ENCODE measurements around the gene NOVA2.

Gene NOVA2

DNA sequence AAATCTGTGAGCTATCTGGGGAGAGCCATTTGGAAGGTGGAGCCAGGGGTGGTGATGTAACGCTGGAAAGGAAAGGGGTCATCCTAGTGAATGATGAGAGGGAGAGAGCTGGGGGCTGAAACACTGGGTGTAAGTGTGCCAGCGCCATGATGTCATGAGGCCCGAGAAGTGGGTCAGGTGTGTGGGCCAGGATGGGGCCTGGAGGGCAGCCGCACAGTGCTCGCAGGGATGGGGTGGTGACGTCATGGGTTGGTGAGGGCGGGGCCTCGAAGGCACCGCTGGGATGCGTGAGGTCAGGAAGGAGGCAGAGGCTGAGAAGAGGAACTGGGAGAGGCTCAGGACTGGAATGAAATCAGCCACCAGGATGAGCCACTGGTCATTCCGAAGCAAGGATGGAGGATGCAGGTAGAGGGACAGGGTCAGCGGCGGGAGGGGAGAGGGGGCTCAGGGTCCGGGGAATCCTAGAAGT lies 26.0 kb upstream of the NOVA2 start:
- no peak for DNase-seq

DNA sequence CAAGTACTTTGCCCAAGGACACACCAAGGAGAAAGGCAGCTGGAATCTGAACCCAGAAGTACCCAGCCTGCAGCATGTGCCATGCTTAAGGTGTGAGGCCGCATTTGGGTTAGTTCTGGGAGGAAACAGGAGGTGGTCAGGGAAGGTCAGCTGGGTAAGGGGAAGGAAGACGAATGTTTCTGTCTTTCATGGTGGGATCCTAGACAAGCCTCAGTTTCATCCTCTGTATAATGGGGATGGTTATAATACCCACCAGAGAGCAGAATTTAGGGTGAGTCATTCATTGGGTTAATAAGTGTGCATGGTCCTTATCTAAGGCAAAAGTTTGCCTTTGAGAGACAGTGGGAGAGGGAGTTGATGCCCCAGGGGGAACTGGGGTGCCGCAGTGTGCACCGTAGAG lies 25.2 kb upstream of the NOVA2 start:
- DNase-seq, result no peak

DNA sequence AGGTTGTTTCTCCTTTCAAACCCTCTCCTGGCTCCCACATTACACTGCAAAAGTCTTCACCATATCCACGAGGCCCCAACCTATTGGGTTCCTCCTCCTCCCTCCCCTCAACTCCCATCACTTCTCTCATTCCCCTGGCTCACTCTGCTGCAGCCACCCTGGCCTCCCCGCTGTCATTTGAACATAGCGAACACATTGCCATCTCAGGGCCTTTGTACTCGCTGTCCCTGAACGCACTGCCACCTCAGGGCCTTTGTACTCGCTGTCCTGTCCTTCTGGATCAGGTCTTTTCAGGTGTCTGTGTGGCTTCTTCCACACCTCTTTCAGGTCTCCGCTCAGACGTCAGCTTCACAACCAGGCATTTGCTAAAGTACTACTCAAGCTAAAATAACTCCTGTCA lies 23.3 kb upstream of the NOVA2 start:
- no peak for DNase-seq

DNA sequence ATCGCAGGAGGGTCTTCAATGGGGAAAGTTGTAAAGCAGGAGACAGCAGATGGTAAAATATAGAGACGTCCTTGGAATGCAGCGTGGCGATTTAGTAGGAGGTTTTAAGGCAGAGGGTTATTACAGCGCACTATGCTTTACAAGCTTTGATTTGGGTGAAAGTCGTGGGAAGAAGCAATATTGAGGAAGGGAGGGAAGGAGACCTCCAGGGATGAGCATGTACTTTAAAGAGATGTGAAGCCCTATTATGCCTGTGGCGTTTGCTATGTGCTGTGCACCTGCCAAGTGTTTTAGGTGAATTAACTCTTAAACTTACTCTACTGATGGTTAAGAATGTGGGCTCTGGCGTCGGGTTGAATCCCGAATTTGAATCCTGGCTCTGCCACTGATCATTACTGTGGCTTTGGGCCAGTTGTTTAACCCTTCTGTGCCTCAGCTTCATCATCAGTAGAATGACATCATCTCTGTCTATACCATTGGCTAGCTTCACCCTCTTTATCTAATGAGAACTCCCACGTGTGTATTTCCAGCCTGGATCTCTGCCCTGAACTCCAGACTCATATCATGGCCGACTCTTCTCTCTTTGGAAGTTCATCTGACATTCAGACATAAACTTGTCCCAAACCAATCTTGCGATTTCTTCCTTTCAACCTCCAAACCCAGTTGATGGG lies 22.2 kb upstream of the NOVA2 start:
- DNase-seq, result no peak

- DNase-seq, result peak; percentile 98 to 100
These were observed 21.5 kb upstream of the NOVA2 start, which contains the start of gene CCDC61 for GRCh38 chr19:45994998-45995714. Gene CCDC61 (plus strand): TSS chr19:45995467. CDS start chr19:46003019, 7,552 bp downstream.

DNA sequence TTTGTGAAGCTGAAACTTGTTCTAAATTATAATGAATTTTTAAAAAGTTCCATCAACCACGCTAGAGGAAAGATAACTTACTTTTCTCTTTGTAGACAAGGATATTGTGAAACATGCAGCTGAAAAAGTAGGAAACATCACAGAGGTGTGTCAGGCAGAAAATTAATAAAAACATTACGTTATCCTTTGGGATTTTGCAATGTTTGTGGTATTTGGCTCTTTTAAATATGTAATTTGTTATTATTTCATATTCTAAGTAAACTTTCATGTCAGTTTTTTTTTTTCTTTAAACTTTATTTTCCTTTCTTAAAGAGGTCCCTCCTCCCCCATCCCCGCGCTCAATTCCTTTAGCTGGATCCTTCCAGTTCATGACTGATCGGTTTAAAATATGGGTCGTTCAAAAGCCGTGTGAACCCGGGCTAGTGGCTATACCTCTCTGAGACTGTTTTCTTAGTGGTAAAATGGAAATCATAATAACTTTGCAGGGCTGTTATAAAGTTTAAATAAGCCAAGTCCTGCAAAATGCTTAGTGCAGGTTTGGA lies 20.9 kb upstream of the NOVA2 start:
- DNase-seq, result no peak

DNA sequence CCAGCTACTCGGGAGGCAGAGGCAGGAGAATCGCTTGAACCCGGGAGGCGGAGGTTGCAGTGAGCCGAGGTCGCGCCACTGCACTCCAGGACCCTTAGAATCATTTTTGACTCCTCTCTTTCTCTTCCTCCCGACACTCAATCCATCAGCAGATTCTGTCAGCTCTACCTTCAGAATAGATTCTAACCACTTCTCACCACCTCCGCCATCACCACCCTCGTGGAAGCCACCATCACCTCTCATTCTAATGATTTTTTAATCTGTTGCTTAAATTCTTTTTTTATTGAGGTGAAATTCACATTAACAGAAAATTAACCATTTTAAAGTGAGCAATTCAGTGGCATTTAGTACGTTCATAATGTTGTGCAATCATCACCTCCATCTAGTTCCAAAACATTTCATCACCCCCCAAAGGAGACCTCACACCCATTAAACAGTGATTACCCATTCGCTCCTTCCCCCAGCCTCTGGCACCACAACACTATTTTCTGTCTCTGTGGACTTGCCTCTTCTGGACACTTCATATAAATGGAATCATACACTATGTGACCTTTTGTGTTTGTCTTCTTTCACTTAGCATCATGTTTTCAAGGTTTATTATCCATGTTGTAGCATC lies 16.6 kb upstream of the NOVA2 start:
- no peak for DNase-seq

DNA sequence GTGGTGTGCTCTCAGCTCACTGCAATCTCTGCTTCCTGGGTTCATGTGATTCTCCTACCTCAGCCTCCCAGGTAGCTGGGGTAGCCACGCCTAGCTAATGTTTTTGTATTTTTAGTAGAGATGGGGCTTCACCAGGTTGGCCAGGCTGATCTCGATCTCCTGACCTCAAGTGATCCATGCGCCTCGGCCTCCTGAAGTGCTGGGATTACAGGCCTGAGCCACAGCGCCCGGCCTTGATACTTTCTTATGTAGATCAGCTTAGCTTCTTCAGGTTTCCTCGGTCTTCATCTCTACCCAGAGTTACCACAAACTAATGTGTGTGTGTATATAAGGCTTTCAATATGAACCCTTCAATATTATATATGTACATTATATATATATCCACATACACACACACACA lies 11.7 kb upstream of the NOVA2 start:
- DNase-seq, result no peak

DNA sequence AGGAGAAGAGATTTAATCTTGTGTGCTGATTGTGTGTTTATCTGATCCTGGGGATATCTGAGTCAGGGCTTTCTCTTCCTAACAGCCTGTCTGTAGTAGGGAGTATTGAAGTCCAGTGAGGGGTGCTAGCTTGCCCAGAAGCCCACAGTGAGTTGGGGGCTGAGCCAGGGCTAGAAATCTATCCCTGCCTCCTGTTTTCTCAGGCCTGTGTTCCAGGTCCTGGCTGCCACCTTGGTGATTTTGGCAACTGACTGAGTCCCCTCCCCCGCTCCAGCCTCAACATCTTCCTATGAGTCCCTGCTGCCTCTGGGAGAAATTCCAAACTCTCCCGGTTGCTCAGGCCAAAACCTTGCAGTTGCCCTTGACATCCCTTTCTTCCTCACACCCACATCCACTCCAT lies 7.7 kb upstream of the NOVA2 start:
- no peak for DNase-seq

DNA sequence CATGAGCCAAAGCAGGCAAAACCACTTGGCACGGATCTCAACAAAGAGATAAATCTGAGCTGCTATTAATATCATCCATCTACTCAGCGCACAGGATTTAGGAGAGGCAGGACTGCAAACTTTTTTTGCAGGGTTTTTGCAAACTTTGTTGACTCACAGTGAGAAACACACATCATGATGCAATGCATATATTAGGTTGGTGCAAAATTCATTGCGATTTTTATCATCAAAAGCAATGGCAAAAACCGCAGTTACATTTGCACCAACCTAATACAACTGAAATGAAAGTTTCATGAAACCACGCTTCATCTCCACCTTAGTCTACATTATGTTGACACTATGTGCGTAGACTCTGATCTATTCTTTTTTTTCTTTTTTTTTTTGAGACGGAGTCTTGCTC lies 4.5 kb upstream of the NOVA2 start:
- DNase-seq, result no peak

DNA sequence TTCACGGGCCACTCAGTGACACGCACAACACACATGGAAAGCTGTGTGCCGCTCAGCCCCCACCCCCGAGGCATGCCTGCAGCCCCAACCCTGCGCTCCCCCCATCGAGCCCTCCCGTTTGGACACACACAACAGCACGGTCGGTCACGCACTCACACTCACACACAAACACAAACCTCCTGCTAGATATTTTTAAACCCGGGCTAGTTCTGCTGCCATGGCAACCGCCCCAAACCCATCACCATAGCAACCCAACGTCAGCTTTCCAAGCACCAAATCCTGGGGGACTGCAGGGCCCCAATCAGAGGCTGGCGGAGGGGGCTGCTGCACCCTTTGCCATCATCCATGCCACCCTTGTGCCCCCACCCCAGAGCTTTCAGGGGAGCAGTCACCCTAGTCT lies 2.5 kb upstream of the NOVA2 start:
- no peak for DNase-seq

DNA sequence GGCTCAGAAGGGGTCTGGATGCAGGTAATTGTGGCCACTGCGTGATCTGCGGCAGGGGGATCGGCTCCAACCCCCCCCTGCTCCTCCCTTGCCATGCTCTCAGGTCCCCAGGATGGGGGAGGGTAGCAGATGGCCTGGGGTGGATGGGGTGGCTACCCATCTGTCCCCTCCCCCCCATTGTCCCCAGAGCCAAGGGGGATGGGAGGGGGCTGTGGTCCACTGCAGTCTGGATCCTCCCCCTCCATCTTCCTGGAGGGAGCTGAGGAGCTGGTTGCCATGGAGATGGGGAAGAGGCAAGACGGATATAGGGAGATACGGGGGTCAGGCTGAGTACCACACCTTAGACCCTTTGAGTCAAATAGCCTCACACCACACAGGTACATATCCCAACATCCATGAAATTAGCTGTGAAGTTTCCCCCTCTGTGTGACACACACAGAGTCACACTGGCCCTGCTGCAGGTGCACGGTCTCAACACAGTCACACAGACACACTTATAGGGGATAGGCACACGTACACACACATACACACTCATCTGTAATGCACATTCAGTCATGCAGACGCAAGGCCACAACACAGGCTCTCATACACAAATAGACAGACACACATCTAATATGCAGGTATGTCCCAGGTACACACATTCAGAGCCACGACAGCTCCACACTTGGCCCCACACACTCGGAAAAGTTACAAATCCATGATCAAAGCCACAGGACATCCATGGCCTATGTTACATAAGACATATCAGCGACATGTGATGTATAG lies 1.8 kb upstream of the NOVA2 start:
- DNase-seq, result no peak

DNA sequence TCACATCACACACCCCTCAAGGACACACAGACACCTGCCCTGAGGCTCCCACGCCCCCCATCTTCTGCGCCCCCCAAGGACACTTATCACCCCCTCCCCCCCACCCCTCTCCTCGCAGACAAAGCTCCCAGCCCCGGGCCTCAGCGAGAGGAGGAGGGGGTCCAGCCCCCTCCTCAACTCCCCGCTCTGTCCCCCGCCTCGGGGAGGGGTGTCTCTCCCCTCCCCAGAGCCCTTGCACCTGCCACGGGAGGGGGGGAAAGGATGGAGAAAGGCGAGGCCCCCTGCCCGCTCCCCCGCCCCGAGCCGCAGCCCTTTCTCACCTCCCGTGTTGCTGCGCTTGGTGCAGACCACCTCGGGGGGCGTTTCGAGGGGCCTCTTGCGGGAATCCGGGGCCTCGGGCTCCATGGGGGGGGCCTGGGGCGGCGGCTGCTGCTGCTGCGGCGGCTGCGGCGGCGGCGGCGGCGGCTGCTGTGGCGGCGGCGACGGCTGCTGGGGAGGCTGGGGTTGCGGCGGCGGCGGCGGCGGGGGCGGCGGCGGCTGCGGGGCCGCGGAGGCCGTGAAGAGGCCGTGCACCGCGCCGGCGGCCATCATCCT lies 621 bp downstream of the NOVA2 start:
- no peak for DNase-seq

DNA sequence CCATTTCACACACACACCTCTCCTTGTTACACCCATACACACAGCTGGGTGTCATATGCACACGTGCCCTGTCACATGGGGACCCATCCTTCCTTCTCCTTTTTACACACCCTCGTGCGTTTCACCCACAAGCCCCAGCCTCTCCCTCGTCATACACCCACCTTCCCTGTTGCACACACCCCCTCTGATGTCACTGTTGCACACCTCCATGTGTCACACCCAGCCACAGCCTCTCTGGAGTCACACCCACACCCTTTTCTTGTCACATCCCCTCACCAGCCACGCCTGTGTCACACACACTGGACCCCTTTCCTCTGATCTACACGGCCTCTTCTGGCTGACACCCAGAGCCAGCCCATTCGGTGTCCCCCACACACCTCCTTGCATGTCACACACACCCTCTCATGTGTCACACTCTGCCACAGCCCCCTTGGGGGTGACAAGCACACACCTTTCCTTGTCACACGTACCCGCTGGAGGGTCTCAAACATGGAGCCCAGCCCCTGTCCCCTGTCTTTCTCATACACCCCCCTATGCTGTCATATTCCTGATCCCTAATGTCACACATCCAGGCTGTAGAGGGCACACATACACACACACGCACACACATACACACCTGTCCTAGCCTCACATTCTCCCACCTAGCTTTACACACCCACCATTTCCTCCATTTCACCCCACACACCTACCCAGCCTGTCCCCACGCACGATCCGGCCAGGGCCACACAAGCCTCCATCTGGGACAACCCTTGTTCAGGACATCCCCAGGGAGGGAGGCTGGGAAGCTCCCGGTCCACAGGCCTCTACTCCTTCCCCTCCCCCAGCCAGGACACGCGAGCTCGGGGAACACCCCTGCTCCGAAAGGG lies 1.4 kb downstream of the NOVA2 start:
- no peak for DNase-seq

DNA sequence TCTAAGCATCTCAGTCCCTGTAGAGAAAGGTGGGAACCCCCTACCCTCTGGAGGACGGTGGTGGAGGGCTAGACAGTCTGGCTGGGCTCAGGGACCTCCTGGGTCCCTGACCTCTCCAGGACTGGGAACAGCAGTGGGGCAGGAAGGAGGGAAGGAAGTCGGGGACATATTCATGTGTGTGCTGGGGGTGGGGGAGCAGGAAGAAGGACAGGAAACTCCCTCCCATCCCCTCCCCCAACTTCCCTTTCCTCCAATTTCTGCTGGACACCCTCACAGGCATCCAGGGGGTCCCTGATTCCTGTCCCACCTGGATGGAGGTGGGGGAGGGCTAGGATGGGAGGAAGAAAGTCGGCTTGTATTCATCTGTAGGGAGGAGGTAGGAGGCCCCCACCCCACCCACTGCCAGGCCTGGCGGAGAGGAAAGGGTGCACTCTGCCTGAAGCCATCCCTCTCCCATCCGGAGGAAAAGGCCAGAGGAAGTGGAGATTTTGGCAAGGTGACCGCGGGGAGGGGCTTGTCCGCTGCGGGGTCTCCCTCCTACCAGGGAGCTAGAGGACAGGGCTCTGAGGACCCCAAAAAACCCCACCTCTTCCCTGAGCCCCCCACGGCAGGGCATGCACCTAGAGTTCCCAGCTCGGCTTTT lies 2.3 kb downstream of the NOVA2 start:
- no peak for DNase-seq

GRCh38 chr19:45969676-45970075 lies 4.0 kb downstream of the NOVA2 start:
- no peak for DNase-seq

DNA sequence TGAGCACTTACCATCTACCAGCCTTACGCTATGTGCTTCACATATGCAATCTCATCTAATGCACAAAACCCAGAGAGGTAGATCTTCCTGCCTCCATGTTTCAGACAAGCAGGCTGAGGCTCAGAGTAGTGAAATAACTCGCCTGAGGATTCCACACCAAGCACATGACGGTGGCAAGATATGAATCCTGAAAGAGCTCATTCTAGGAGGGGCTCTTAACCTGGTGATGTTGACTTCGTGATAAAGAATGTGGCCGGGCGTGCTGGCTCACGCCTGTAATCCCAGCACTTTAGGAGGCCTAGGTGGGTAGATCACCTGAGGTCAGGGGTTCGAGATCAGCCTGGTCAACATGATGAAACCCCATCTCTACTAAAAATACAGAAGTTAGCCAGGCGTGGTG lies 5.0 kb downstream of the NOVA2 start:
- no peak for DNase-seq

- DNase-seq, result no peak
These were observed 6.4 kb downstream of the NOVA2 start for GRCh38 chr19:45967246-45967645.

DNA sequence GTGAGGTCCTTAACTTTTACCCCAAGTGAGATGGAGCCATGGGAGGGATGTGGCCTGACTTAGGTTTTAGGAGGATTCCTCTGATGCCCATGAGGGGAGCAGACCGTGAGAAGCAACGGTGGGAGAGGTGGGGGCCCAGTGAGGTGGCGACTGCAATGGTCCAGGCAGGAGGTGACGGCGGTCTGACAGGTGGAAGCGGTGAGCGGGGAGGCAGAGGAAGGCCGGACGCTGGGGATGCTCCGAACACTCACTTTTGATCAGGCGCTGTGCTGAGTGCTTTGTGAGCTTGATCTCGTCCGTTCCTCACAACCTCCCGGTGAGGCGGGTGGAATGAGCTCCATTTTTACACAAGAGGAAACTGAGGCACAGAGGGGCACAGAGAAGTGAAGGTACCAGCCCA lies 11.6 kb downstream of the NOVA2 start:
- DNase-seq, result no peak

DNA sequence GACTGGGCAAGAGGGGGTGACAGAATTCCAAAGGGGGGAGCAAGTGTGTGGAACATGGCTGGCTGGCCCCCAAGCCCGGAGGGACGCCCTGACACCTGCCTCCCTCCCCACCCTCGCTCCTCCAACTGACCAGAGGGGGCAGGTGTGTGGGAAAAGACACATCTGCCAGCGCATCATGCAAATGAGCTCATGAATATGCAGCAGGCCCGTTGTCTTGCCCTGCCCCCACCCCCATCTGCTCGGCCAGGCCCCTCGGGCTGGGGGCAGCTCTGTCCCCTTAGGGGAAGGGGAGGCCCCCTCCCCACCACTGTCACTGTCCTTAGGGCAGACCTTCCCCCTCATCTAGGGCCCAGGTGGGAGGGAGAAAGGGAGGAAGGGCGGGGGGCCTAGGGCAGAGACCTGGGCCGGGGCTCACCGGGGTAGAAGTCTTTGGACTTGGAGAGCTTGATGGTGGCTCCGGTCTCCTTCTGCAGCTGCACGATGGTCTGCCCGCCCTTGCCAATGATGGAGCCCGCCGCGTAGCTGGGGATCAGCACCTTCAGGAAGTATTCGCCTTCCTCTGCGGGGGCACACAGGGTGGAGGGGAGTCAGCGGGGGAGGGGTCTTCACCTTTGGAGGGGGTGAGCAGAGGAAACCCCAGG lies 12.9 kb downstream of the NOVA2 start:
- no peak for DNase-seq
